GM18907 (cell line): Measurements from ENCODE around the gene SERINC1.
A peak's percentile ranks its signal among the peaks of the same experiment; 100 is the strongest.

Source experiments
- ATAC-seq: cut with Tn5 transposase; IDR thresholded peaks from one replicate; pipeline ENCODE4 v1.9.1; 2021; ENCODE audit warnings: mild to moderate bottlenecking, moderate library complexity; ENCODE audit not compliant: unreplicated experiment

SERINC1 gene

GRCh38 chr6:122399055-122399347 lies 72.6 kb downstream of the SERINC1 start:
- ATAC-seq = no peak

- no peak for ATAC-seq
Measured at GRCh38 chr6:122394016-122394415, 77.6 kb downstream of the SERINC1 start.

GRCh38 chr6:122393351-122393896 lies 78.2 kb downstream of the SERINC1 start:
- peak; percentile 51 for ATAC-seq
